K562 (cell line): ENCODE results near the gene KIF6.

ENCODE experiments used
- CTCF ChIP-seq, 3 experiments: IDR thresholded peaks in 2 of 3; conservative IDR thresholded peaks in 1 of 3; 2 replicates each; pipeline ENCODE4 v1.5.1; 2011 to 2012; ENCODE audit warnings: low read length in 3 of 3, mild to moderate bottlenecking in 3 of 3, control low read depth in 2 of 3, improper control_type of control experiment in 1 of 3, inconsistent platforms in 1 of 3, low read depth in 1 of 3, mixed read lengths in 1 of 3, moderate library complexity in 1 of 3; ENCODE audit not compliant: insufficient read depth in 2 of 3
- E2F5 ChIP-seq: sonication (generic); formaldehyde crosslinking; IDR thresholded peaks from 2 replicates; pipeline ENCODE4 v1.8.0; 2022; ENCODE audit warnings: mild to moderate bottlenecking, missing genetic modification reagents
- HDAC2 ChIP-seq: fragments of 450-650 bp; IDR thresholded peaks from 2 replicates; pipeline ENCODE4 v1.6.1; 2016; ENCODE audit warnings: mild to moderate bottlenecking
- L3MBTL2 ChIP-seq: fragments of 450-650 bp; IDR thresholded peaks from 2 replicates; pipeline ENCODE4 v1.6.1; 2016; ENCODE audit warnings: mild to moderate bottlenecking, moderate library complexity
- MAX ChIP-seq: sonication (generic); formaldehyde crosslinking; IDR thresholded peaks from 2 replicates; pipeline ENCODE4 v1.9.0; 2022; ENCODE audit warnings: mild to moderate bottlenecking, missing genetic modification reagents
- MLX ChIP-seq, 2 experiments: fragments of 450-650 bp in 1 of 2; sonication (generic) in 1 of 2; formaldehyde crosslinking; conservative IDR thresholded peaks; 2 replicates each; pipeline versions ENCODE4 v1.4.0 to v1.8.1; 2020 to 2022; ENCODE audit warnings: mild to moderate bottlenecking in 1 of 2, missing genetic modification reagents in 1 of 2
- MTA2 ChIP-seq: fragments of 450-650 bp; IDR thresholded peaks from 2 replicates; pipeline ENCODE4 v1.6.1; 2016; ENCODE audit warnings: low read depth
- NR4A1 ChIP-seq, 2 experiments: fragments of 250-450 bp in 1 of 2; fragments of 450-650 bp in 1 of 2; sonication (Bioruptor Pico) in 1 of 2; IDR thresholded peaks; 2 replicates each; pipeline versions ENCODE4 v1.4.0 to v1.6.1; 2016 to 2020; ENCODE audit warnings: mild to moderate bottlenecking in 2 of 2, missing compliant biosample characterization in 1 of 2, missing genetic modification characterization in 1 of 2, moderate library complexity in 1 of 2
- POLR2A ChIP-seq: fragments of 450-650 bp; conservative IDR thresholded peaks from 2 replicates; pipeline ENCODE4 v1.6.1; 2016
- REST ChIP-seq, 2 experiments: fragments of 450-650 bp; formaldehyde crosslinking in 1 of 2; IDR thresholded peaks; 2 replicates each; pipeline versions ENCODE4 v1.4.0 to v1.6.1; 2014 to 2020; ENCODE audit warnings: mild to moderate bottlenecking in 2 of 2, borderline replicate concordance in 1 of 2, low read depth in 1 of 2
- SIN3A ChIP-seq, 2 experiments: fragments of 150-350 bp in 1 of 2; IDR thresholded peaks; 2 replicates each; pipeline ENCODE4 v1.6.1; 2011 to 2016; ENCODE audit warnings: borderline replicate concordance in 2 of 2, low read depth in 2 of 2, low read length in 2 of 2, mild to moderate bottlenecking in 2 of 2, moderate library complexity in 2 of 2; ENCODE audit not compliant: control insufficient read depth in 1 of 2
- SRF ChIP-seq, 2 experiments: fragments of 250-450, 450-650 bp in 1 of 2; sonication (Bioruptor Pico) in 1 of 2; sonication (generic) in 1 of 2; formaldehyde crosslinking; IDR thresholded peaks; 2 replicates each; pipeline versions ENCODE4 v1.5.0 to v1.5.1; 2020 to 2022; ENCODE audit warnings: mild to moderate bottlenecking in 1 of 2, missing genetic modification reagents in 1 of 2

GRCh38 chr6:39312912-39313525 lies 412.2 kb downstream of the KIF6 start:
- no peak for TF ChIP-seq CTCF (IDR thresholded peaks at IDR 0.05 in 2 of 3, conservative IDR thresholded peaks at IDR 0.05 in 1 of 3; ENCODE audit: insufficient read depth in 2 of 3, low read depth in 1 of 3, low read length in 3 of 3)
- no peak for TF ChIP-seq SRF (CRISPR knock-in tag; IDR thresholded peaks at IDR 0.05)
- TF ChIP-seq NR4A1 (CRISPR knock-in tag; IDR thresholded peaks at IDR 0.05) = no peak
- no peak for TF ChIP-seq NR4A1 (tag; IDR thresholded peaks at IDR 0.05)
- TF ChIP-seq MLX (CRISPR knock-in tag; conservative IDR thresholded peaks at IDR 0.05) = no peak
- TF ChIP-seq HDAC2 = no peak
- TF ChIP-seq REST (IDR thresholded peaks at IDR 0.05; ENCODE audit: borderline replicate concordance) = no peak
- TF ChIP-seq REST (CRISPR knock-in tag; IDR thresholded peaks at IDR 0.05; ENCODE audit: low read depth) = no peak
- no peak for TF ChIP-seq MAX (CRISPR knock-in tag)
- no peak for TF ChIP-seq SIN3A (IDR thresholded peaks at IDR 0.05; ENCODE audit: borderline replicate concordance in 2 of 2, control insufficient read depth in 1 of 2, low read depth in 2 of 2, low read length in 2 of 2)
- no peak for TF ChIP-seq POLR2A
- TF ChIP-seq L3MBTL2 = no peak
- TF ChIP-seq MTA2 = no peak
- TF ChIP-seq E2F5 (CRISPR knock-in tag) = no peak
